ENCODE results near the gene DAAM2.

The DAAM2 gene

DNA sequence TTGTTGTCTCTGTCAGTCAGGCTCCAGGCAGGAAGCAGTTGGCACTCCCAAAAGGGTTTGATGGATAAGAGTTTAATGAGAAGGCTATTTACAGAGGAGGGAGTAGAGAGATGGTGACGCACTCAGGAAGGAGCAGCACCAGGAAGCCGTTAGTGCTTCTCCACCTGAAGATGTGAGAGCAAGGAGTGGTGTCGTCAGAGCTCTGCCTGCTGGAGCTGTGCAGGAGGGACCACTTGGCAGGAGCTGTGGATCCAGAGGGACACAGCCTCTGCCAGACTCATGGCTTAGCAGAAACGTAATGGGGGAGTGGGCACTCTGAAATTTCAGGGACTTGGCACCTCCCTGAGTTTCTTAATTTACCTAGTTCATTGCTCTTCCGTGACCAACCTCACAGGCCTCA is 16.8 kb downstream of the DAAM2 start:
- H3F3A ChIP-seq (ENCODE audit: low read depth): no peaks in the 10 kb centered on the region
- H3K4me1 ChIP-seq (ENCODE audit: insufficient read depth, low read length, poor library complexity, severe bottlenecking): peaks cover 14% of the 10 kb centered on the region
- H4K20me1 ChIP-seq (ENCODE audit: insufficient read depth, low read length, poor library complexity, severe bottlenecking): no peaks in the 10 kb centered on the region
- H3K27me3 ChIP-seq (ENCODE audit: insufficient read depth, low read length, poor library complexity, severe bottlenecking): no peaks in the 10 kb centered on the region
- H3K4me3 ChIP-seq (ENCODE audit: low read length, poor library complexity, severe bottlenecking): no peak overlapping the region
- no peaks in the 10 kb centered on the region for H3K36me3 ChIP-seq (ENCODE audit: insufficient read depth, low read length)
- no peaks in the 10 kb centered on the region for H3K9me3 ChIP-seq (ENCODE audit: insufficient read depth, low read depth, low read length)
- no peak overlapping the region for H3K9ac ChIP-seq (ENCODE audit: low read depth, low read length, poor library complexity, severe bottlenecking)
- H3K79me2 ChIP-seq (ENCODE audit: insufficient read depth, low read length): no peaks in the 10 kb centered on the region
- TF ChIP-seq, protein P1, sequence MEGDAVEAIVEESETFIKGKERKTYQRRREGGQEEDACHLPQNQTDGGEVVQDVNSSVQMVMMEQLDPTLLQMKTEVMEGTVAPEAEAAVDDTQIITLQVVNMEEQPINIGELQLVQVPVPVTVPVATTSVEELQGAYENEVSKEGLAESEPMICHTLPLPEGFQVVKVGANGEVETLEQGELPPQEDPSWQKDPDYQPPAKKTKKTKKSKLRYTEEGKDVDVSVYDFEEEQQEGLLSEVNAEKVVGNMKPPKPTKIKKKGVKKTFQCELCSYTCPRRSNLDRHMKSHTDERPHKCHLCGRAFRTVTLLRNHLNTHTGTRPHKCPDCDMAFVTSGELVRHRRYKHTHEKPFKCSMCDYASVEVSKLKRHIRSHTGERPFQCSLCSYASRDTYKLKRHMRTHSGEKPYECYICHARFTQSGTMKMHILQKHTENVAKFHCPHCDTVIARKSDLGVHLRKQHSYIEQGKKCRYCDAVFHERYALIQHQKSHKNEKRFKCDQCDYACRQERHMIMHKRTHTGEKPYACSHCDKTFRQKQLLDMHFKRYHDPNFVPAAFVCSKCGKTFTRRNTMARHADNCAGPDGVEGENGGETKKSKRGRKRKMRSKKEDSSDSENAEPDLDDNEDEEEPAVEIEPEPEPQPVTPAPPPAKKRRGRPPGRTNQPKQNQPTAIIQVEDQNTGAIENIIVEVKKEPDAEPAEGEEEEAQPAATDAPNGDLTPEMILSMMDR (conservative IDR thresholded peaks at IDR 0.05; ENCODE audit: low read length): no peak
- TF ChIP-seq EZH2phosphoT487 (IDR thresholded peaks at IDR 0.05; ENCODE audit: borderline replicate concordance): no peak
- no peak overlapping the region for H3K4me2 ChIP-seq (ENCODE audit: low read depth, low read length, poor library complexity, severe bottlenecking)
- no peaks in the 10 kb centered on the region for H3K9me2 ChIP-seq (replicated peaks; ENCODE audit: low read depth, low read length)
- H2AFZ ChIP-seq (ENCODE audit: low read length): no peak overlapping the region

GRCh38 chr6:39811835-39812345 is 19.7 kb downstream of the DAAM2 start:
- Histone ChIP-seq H3F3A (ENCODE audit: low read depth) (no peaks in the 10 kb centered on the region), H2AFZ (ENCODE audit: low read length) (no peak overlapping the region), H3K79me2 (ENCODE audit: insufficient read depth, low read length) (no peaks in the 10 kb centered on the region), H3K27me3 (ENCODE audit: insufficient read depth, low read length, poor library complexity, severe bottlenecking) (no peaks in the 10 kb centered on the region), H3K36me3 (ENCODE audit: insufficient read depth, low read length) (no peaks in the 10 kb centered on the region), H3K9ac (ENCODE audit: low read depth, low read length, poor library complexity, severe bottlenecking) (no peak overlapping the region), H3K4me2 (ENCODE audit: low read depth, low read length, poor library complexity, severe bottlenecking) (no peak overlapping the region), H3K9me3 (ENCODE audit: insufficient read depth, low read depth, low read length) (no peaks in the 10 kb centered on the region), H4K20me1 (ENCODE audit: insufficient read depth, low read length, poor library complexity, severe bottlenecking) (no peaks in the 10 kb centered on the region), H3K9me2 (replicated peaks; ENCODE audit: low read depth, low read length) (no peaks in the 10 kb centered on the region), H3K4me1 (ENCODE audit: insufficient read depth, low read length, poor library complexity, severe bottlenecking) (peaks cover 40% of the 10 kb centered on the region), H3K4me3 (ENCODE audit: low read length, poor library complexity, severe bottlenecking) (no peak overlapping the region)
- TF ChIP-seq EZH2phosphoT487 (IDR thresholded peaks at IDR 0.05; ENCODE audit: borderline replicate concordance): no peak
- TF ChIP-seq, protein P1 (conservative IDR thresholded peaks at IDR 0.05; ENCODE audit: low read length): no peak

GRCh38 chr6:39812496-39812852 is 20.3 kb downstream of the DAAM2 start:
- Histone ChIP-seq H3K36me3 (ENCODE audit: insufficient read depth, low read length) (no peaks in the 10 kb centered on the region), H3K9me3 (ENCODE audit: insufficient read depth, low read depth, low read length) (no peaks in the 10 kb centered on the region), H4K20me1 (ENCODE audit: insufficient read depth, low read length, poor library complexity, severe bottlenecking) (no peaks in the 10 kb centered on the region), H3K4me1 (ENCODE audit: insufficient read depth, low read length, poor library complexity, severe bottlenecking) (peaks cover 40% of the 10 kb centered on the region), H3K4me2 (ENCODE audit: low read depth, low read length, poor library complexity, severe bottlenecking) (no peak overlapping the region), H3K9me2 (replicated peaks; ENCODE audit: low read depth, low read length) (no peaks in the 10 kb centered on the region), H3F3A (ENCODE audit: low read depth) (no peaks in the 10 kb centered on the region), H3K9ac (ENCODE audit: low read depth, low read length, poor library complexity, severe bottlenecking) (no peak overlapping the region), H3K27me3 (ENCODE audit: insufficient read depth, low read length, poor library complexity, severe bottlenecking) (no peaks in the 10 kb centered on the region), H2AFZ (ENCODE audit: low read length) (no peak overlapping the region), H3K79me2 (ENCODE audit: insufficient read depth, low read length) (no peaks in the 10 kb centered on the region), H3K4me3 (ENCODE audit: low read length, poor library complexity, severe bottlenecking) (no peak overlapping the region)
- no peak for TF ChIP-seq EZH2phosphoT487 (IDR thresholded peaks at IDR 0.05; ENCODE audit: borderline replicate concordance)
- TF ChIP-seq, protein P1 (conservative IDR thresholded peaks at IDR 0.05; ENCODE audit: low read length): no peak

Data from Loucy (cell line).